ENCODE results near the gene CDH4.

The CDH4 gene

GRCh38 chr20:61750093-61750492 is 498.0 kb downstream of the CDH4 start:
- no peak for DNase-seq
- in situ Hi-C loops (cut with HindIII; ENCODE audit: low pct_ligation_motif_present, low pct_unique_long_range_greater_than_20kb, low sequenced_read_pairs), result no loop called here

GRCh38 chr20:61752576-61752975 is 500.5 kb downstream of the CDH4 start:
- DNase-seq, result no peak
- in situ Hi-C loops (cut with HindIII; ENCODE audit: low pct_ligation_motif_present, low pct_unique_long_range_greater_than_20kb, low sequenced_read_pairs), result no loop called here

DNA sequence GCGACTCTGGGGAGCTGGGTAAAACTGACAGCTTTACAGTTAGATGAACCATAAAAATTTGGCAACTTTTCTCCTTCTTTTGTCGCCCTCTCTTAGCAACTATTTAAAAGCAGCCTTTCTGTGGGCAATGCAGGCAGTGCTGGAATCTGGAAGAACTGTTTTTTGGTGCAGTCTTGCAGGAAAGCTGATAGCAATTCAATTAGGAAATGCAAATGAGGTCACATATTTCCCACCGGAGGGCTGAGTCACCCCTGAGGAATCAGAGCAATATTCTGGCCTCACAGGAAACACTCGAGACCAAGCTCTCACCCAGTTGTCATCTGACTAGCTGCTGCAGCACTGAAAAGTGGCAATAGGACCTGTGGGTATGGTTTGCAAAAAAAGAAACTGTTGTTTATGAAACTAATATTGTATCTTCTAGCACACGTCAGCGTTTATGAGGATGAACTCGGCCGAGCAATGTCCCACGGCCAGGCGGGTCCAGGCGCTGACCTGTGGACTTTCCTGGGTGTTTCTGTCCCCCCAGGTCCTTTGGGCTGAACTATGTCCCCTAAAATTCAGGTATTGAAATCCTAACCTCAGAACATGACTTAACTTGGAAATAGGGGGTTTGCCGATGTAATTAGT is 501.4 kb downstream of the CDH4 start:
- in situ Hi-C loops (cut with HindIII; ENCODE audit: low pct_ligation_motif_present, low pct_unique_long_range_greater_than_20kb, low sequenced_read_pairs), result no loop called here

DNA sequence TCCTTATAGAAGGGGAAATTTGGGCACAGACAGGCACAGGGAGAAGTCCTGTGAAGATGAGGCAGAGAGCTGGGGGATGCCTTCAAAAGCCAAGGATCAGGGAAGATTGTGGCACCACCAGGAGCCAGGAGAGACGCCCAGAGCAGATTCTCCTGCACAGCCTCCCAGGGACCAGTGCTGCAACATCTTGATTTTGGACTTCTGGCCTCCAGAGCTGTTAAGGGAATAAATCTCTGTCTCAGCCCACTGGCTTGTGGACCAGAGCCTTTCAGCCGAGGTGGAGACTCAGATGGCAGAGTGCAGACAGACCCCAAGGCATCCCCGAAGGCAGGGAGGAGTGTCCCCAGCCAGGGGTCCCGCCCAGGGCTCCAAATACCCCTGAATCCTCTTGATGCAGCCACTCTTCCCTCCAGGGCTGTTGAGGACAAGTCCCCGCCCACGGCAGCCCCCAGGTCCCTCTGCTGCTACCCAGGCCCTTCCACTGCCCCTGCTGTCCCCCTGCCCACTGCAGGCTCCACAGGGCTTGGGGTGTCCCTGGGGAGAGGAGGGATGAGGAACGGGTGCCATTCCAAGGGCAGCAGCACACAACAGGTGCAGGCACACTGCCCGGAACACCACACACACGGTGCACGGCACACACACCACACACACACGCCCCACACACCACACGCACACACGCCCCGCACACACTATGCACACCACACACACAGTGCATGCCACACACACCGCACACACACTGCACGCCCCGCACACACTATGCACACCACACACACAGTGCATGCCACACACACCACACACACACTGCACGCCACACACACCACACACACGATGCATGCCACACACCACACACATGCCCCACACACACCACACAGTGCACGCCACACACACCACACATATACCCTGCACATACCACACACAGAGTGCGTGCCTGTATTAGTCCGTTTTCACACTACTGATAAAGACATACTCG is 502.2 kb downstream of the CDH4 start:
- in situ Hi-C loops (cut with HindIII; ENCODE audit: low pct_ligation_motif_present, low pct_unique_long_range_greater_than_20kb, low sequenced_read_pairs), result no loop called here
- no peak for DNase-seq

More for the DNA sequence above, 501.4 kb downstream of the CDH4 start:
- DNase-seq, result peak; percentile 34

- in situ Hi-C loops (cut with HindIII; ENCODE audit: low pct_ligation_motif_present, low pct_unique_long_range_greater_than_20kb, low sequenced_read_pairs), result no loop called here
- DNase-seq, result no peak
Measured at GRCh38 chr20:61754976-61755778, 503.1 kb downstream of the CDH4 start.

- in situ Hi-C loops (cut with HindIII; ENCODE audit: low pct_ligation_motif_present, low pct_unique_long_range_greater_than_20kb, low sequenced_read_pairs), result no loop called here
- DNase-seq, result no peak
Measured at GRCh38 chr20:61755971-61756845, 504.1 kb downstream of the CDH4 start.

GRCh38 chr20:61756966-61757677 is 505.1 kb downstream of the CDH4 start:
- in situ Hi-C loops (cut with HindIII; ENCODE audit: low pct_ligation_motif_present, low pct_unique_long_range_greater_than_20kb, low sequenced_read_pairs), result no loop called here
- DNase-seq, result no peak

GRCh38 chr20:61757678-61758563 is 505.9 kb downstream of the CDH4 start:
- DNase-seq, result no peak
- in situ Hi-C loops (cut with HindIII; ENCODE audit: low pct_ligation_motif_present, low pct_unique_long_range_greater_than_20kb, low sequenced_read_pairs), result no loop called here

DNA sequence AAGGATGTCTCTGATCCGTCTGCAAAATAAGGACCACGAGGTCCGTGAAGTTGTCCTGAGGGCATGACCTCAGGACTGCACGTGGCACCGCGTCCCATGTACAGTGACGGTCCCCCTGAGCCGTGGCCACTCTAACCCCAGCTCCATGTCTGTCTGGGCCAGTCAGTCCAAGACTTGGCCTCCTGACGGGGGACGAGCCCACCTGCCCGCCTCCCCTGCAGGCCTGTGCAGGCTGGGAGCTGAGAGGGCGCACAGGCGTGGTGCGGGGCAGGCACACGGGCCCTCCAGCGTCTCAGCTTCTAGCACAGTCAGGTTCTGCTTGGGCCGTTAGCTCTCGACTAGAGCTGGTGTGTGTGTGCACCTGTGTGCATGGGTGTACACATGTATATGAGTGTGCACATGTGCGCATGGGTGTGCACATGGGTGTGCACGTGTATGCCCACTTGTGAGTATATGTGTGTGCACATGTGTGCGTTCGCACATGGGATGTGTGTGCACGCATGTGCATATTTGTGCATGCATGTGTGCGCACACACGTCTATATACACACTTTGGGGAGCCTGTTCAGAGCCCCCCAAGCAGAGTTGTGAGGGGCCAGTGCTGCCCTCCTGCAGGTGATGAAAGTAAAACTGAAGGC is 506.6 kb downstream of the CDH4 start:
- no peak for DNase-seq
- in situ Hi-C loops (cut with HindIII; ENCODE audit: low pct_ligation_motif_present, low pct_unique_long_range_greater_than_20kb, low sequenced_read_pairs), result no loop called here

GRCh38 chr20:61759286-61760065 is 507.4 kb downstream of the CDH4 start:
- in situ Hi-C loops (cut with HindIII; ENCODE audit: low pct_ligation_motif_present, low pct_unique_long_range_greater_than_20kb, low sequenced_read_pairs), result no loop called here
- DNase-seq, result no peak

DNA sequence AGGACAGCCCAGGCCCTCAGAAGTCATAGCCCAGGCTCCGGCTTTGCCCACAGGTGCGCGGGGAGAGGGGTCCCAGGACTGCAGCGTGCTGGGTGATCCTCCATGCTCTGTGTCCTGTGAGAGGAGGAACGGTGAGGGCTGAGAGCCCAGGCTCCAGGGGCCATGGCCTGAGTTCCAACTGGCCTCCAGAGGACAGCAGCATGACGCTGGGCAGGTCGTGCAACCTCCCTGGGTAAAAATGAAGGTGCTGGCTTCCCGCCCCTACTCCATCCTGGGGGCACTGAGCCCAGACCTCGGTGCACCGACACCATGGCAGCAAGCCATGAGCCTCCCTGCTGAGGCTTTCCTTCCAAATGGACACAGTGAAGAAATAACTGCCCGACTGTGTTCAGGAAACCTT is 508.3 kb downstream of the CDH4 start:
- in situ Hi-C loops (cut with HindIII; ENCODE audit: low pct_ligation_motif_present, low pct_unique_long_range_greater_than_20kb, low sequenced_read_pairs), result no loop called here
- DNase-seq, result no peak

GRCh38 chr20:61760731-61761130 is 508.7 kb downstream of the CDH4 start:
- in situ Hi-C loops (cut with HindIII; ENCODE audit: low pct_ligation_motif_present, low pct_unique_long_range_greater_than_20kb, low sequenced_read_pairs), result no loop called here

GRCh38 chr20:61761453-61762166 is 509.5 kb downstream of the CDH4 start:
- DNase-seq, result no peak
- in situ Hi-C loops (cut with HindIII; ENCODE audit: low pct_ligation_motif_present, low pct_unique_long_range_greater_than_20kb, low sequenced_read_pairs), result no loop called here

More at GRCh38 chr20:61760731-61761130, 508.7 kb downstream of the CDH4 start:
- no peak for DNase-seq

GRCh38 chr20:61762167-61762710 is 510.2 kb downstream of the CDH4 start:
- DNase-seq, result no peak
- in situ Hi-C loops (cut with HindIII; ENCODE audit: low pct_ligation_motif_present, low pct_unique_long_range_greater_than_20kb, low sequenced_read_pairs), result no loop called here

All from ACHN (cell line).